Neural crest cell (in vitro differentiated cells): ENCODE data around the gene DNASE2. TPM values are rescaled to one million over a fixed set of nuclear protein-coding genes. Genes with fewer than 3 reads are reported as not detected.
A peak's percentile ranks its signal among the peaks of the same experiment; 100 is the strongest.

ENCODE experiments used
- DNase-seq: peaks from one replicate; pipeline ENCODE4 v3.0.0; 2021; ENCODE audit warnings: low read depth, mixed read lengths, low spot score
- H3K27ac Mint-ChIP-seq: one replicate; pipeline ENCODE4 v1.8.0; 2021; ENCODE audit warnings: mild to moderate bottlenecking, mixed read lengths; ENCODE audit not compliant: unreplicated experiment
- H3K27me3 Mint-ChIP-seq: 2 replicates; pipeline ENCODE4 v1.8.0; 2021; ENCODE audit warnings: low read depth, mild to moderate bottlenecking, mixed read lengths
- H3K36me3 Mint-ChIP-seq: 2 replicates; pipeline ENCODE4 v1.8.0; 2021; ENCODE audit warnings: low read depth, mild to moderate bottlenecking, mixed read lengths
- H3K4me1 Mint-ChIP-seq: 2 replicates; pipeline ENCODE4 v1.8.0; 2021; ENCODE audit warnings: mixed read lengths
- H3K4me3 Mint-ChIP-seq: one replicate; pipeline ENCODE4 v1.8.0; 2021; ENCODE audit warnings: mild to moderate bottlenecking, mixed read lengths
- H3K9me3 Mint-ChIP-seq: 2 replicates; pipeline ENCODE4 v1.8.0; 2021; ENCODE audit warnings: mixed read lengths
- long read RNA-seq: library from polyadenylated mRNA; unstranded; transcript quantifications from one replicate; pipeline ENCODE4 v2.0.0, GENCODE V29; 2020
- total RNA-seq: library from RNA; stranded (reverse); gene quantifications from 2 replicates; pipeline ENCODE4 v1.2.1, GENCODE V29; 2021
- TF ChIP-seq, protein P1 (sequence below): fragments of 200-600 bp; sonication (generic); conservative IDR thresholded peaks from 2 replicates; pipeline ENCODE4 v1.5.0; 2021; ENCODE audit warnings: antibody characterized with exemption, mild to moderate bottlenecking

The DNASE2 gene, protein sequence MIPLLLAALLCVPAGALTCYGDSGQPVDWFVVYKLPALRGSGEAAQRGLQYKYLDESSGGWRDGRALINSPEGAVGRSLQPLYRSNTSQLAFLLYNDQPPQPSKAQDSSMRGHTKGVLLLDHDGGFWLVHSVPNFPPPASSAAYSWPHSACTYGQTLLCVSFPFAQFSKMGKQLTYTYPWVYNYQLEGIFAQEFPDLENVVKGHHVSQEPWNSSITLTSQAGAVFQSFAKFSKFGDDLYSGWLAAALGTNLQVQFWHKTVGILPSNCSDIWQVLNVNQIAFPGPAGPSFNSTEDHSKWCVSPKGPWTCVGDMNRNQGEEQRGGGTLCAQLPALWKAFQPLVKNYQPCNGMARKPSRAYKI
- total RNA-seq, result 8.6 and 11.2 TPM in 2 replicates
- long read RNA-seq, transcript DNASE2-201 (6 exons, 1,955 nt), result major isoform, 6 of 7 reads
- long read RNA-seq, partial matches to known transcripts, result 1 of 7 reads
- long read RNA-seq, other reads (novel, unspliced or antisense), result 0 of 7 reads

DNA sequence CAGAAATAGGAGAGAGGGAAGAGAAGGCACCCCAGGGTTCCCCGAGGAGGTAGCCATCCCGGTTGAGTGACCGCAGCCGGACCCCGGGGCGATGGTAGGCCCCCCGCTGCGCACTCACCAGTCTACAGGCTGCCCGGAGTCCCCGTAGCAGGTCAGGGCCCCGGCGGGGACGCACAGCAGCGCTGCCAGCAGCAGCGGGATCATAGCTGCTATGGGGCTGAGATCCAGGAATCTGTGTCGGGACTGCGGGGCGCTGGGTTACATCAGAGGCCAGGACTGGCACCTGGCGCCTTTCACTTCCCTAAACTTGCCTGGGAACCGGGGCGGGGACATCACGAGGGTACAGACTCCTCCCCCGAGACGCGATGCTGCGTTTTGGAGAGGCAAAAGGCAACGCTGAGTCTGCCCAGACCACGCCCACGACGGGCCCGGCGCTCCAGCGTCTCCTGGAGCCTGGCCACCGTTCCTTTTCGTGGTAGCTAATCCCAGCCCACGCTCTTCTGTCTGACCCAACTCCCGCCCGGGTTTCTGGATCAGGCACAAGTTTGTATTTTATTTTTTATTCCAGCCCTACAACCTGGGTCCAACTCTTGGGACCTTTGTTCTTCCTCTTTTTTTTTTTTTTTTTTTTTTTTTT, at the start of gene DNASE2:
DNASE2 (minus strand) TSS at position 278 of the 637 bp plus-strand sequence; CDS start at position 204, 74 bp downstream.
- Mint-ChIP-seq H3K27ac (peak within 1 kb of the TSS; percentile 87), H3K4me3 (peak within 1 kb of the TSS; percentile 88), H3K4me1 (peaks cover 12% of the 10 kb centered on the region), H3K27me3 (peaks cover 60% of the 10 kb centered on the region), H3K36me3 (no peaks in the 10 kb centered on the region), H3K9me3 (no peaks in the 10 kb centered on the region)
- TF ChIP-seq, protein P1, sequence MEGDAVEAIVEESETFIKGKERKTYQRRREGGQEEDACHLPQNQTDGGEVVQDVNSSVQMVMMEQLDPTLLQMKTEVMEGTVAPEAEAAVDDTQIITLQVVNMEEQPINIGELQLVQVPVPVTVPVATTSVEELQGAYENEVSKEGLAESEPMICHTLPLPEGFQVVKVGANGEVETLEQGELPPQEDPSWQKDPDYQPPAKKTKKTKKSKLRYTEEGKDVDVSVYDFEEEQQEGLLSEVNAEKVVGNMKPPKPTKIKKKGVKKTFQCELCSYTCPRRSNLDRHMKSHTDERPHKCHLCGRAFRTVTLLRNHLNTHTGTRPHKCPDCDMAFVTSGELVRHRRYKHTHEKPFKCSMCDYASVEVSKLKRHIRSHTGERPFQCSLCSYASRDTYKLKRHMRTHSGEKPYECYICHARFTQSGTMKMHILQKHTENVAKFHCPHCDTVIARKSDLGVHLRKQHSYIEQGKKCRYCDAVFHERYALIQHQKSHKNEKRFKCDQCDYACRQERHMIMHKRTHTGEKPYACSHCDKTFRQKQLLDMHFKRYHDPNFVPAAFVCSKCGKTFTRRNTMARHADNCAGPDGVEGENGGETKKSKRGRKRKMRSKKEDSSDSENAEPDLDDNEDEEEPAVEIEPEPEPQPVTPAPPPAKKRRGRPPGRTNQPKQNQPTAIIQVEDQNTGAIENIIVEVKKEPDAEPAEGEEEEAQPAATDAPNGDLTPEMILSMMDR, result no peak
- peak; percentile 77 for DNase-seq

DNA sequence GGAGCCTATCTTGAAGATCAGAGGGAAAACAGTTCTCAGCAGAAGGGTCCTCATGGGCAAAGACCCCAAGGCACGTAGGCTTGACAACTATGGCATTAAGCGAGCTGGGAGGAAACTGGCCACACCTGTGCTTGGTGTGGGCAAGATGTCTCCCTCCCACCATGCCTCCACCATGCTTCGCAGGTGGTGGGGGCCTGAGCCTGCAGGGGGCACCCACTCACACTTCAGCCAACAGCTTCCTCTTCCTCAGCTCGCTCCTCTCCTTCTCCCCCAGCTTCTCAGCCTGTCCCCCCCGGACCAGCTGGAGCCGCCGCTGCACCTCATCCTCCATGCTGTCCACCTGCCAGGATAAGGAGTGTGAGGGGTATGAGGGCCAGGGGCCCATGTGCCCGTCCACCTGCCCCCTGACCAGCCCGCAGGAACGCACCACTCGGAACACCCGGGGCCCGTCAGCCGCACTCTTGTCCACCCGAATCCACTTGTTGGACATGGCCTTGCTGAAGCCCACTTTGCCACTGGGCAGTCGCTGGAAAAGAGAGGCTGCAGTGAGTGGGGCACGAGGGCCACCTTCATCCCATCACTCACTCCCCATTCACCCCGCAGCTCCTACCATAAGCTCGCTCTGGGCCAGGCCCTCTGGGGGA, 48.9 kb upstream of the DNASE2 start:
- no peaks in the 10 kb centered on the region for H3K27me3 Mint-ChIP-seq
- DNase-seq, result no peak
- H3K27ac Mint-ChIP-seq, result no peak overlapping the region
- peak overlapping the region; percentile 27 for H3K4me3 Mint-ChIP-seq
- H3K36me3 Mint-ChIP-seq, result peaks cover 17% of the 10 kb centered on the region
- TF ChIP-seq, protein P1, result no peak
- H3K4me1 Mint-ChIP-seq, result peaks cover 18% of the 10 kb centered on the region
- no peaks in the 10 kb centered on the region for H3K9me3 Mint-ChIP-seq

DNA sequence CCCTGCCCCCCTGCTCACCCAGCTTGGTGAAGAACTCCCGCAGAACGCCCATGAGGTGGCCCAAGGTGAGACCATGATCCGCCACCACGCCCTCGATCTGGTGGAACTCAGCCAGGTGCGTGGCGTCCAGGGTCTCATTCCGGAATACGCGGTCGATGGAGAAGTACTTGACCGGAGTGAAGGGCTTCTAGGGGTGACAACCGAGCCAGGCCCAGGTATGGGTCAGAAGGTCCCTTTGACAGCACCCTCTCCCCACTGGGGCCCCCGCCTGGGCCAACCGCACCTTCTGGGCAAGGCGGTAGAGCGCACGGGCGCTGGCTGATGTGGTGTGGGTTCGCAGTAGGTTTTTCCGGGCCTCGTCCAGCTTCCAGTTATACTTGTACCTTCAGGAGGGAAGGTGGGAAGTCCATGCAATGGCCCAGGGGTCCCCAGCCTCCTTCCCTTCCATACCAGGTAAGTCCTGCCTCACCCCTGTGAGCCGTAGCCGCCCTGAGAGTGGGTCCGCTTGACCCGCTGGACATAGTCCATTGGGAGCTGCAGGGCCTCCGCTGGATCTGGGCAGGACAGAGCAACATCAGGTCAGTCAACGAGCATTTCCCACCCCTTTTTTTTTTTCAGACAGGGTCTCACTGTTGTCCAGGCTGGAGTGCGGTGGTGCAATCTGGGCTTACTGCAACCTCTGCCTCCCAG, 43.5 kb upstream of the DNASE2 start:
- no peak for DNase-seq
- H3K4me3 Mint-ChIP-seq, result no peak overlapping the region
- no peak overlapping the region for H3K27ac Mint-ChIP-seq
- no peaks in the 10 kb centered on the region for H3K9me3 Mint-ChIP-seq
- no peaks in the 10 kb centered on the region for H3K27me3 Mint-ChIP-seq
- peaks cover 22% of the 10 kb centered on the region for H3K36me3 Mint-ChIP-seq
- H3K4me1 Mint-ChIP-seq, result peaks cover 5% of the 10 kb centered on the region
- TF ChIP-seq, protein P1, result no peak

DNA sequence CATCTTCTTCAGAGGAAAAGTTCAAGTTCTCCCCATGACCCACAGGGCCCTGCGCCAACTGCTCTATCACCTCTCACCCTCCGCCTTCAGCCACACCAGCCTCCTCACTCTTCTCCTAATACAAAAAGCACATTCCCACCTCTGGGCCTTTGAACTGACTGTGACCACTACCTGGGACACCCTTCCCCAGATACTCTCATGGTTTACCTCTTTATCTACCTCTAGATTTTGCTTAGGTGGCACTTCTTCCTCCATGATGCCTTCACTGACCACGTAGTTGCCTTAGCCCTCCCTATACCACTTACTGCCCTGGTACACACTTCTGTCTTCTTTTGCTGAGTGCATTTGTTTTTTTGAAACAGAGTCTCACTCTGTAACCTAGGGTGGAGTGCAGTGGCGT, 41.7 kb upstream of the DNASE2 start:
- TF ChIP-seq, protein P1, result no peak
- Mint-ChIP-seq H3K27me3 (peaks cover 4% of the 10 kb centered on the region), H3K4me3 (no peak overlapping the region), H3K9me3 (no peaks in the 10 kb centered on the region), H3K27ac (no peak overlapping the region), H3K4me1 (peaks cover 5% of the 10 kb centered on the region), H3K36me3 (peaks cover 12% of the 10 kb centered on the region)
- DNase-seq, result no peak

DNA sequence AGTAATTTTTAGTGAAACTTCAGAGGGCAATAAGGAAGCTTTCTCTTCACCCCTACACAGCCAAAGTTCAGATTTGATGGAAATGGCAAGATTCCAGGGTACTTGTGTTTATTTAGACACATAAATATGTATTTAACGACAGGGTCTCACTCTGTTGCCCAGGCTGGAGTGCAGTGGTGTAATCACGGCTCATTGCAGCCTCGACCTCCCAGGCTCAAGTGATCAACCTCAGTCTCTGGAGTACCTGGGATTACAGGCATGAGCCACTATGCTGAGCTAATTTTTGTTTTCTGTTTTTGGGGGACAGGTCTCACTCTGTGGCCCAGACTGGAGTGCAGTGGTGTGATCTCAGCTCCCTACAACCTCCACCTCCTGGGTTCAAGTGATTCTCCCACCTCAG, 39.8 kb upstream of the DNASE2 start:
- H3K27ac Mint-ChIP-seq, result no peak overlapping the region
- H3K4me1 Mint-ChIP-seq, result peaks cover 5% of the 10 kb centered on the region
- peaks cover 10% of the 10 kb centered on the region for H3K27me3 Mint-ChIP-seq
- H3K36me3 Mint-ChIP-seq, result peaks cover 8% of the 10 kb centered on the region
- H3K9me3 Mint-ChIP-seq, result no peaks in the 10 kb centered on the region
- DNase-seq, result no peak
- no peak overlapping the region for H3K4me3 Mint-ChIP-seq
- TF ChIP-seq, protein P1, result no peak
